Activated T-helper 17 cell treated with anti-CD3 and anti-CD28 coated beads, Interleukin-2, amount 50 U/mL, for 72 hours (primary cell): ENCODE results near the gene TBX15. TPM values are rescaled to one million over a fixed set of nuclear protein-coding genes. Genes with fewer than 3 reads are reported as not detected.
"Not testable (repeated sequence)": the region's sequence is repeated elsewhere in the genome, so short reads cannot be mapped to it uniquely, and the experiment has no call there.

Source experiments
- ATAC-seq: fragments of 150-1000 bp; cut with Tn5 transposase; replicated peaks from 2 replicates; pipeline ENCODE4 v1.10.0; 2021; ENCODE audit warnings: mild to moderate bottlenecking, moderate library complexity
- H3K27ac Mint-ChIP-seq: one replicate; pipeline ENCODE4 v1.8.0; 2022; ENCODE audit warnings: mixed read lengths
- H3K27me3 Mint-ChIP-seq: one replicate; pipeline ENCODE4 v1.8.0; 2022; ENCODE audit warnings: mixed read lengths
- H3K36me3 Mint-ChIP-seq: one replicate; pipeline ENCODE4 v1.8.0; 2022; ENCODE audit warnings: low read depth, mild to moderate bottlenecking, mixed read lengths
- H3K4me1 Mint-ChIP-seq: one replicate; pipeline ENCODE4 v1.8.0; 2022; ENCODE audit warnings: mixed read lengths
- H3K4me3 Mint-ChIP-seq: one replicate; pipeline ENCODE4 v1.8.0; 2022; ENCODE audit warnings: mild to moderate bottlenecking, mixed read lengths
- H3K9me3 Mint-ChIP-seq: one replicate; pipeline ENCODE4 v1.8.0; 2022; ENCODE audit warnings: mixed read lengths
- total RNA-seq, 2 donors: library from RNA; stranded (reverse); gene quantifications; one replicate each; pipeline ENCODE4 v1.2.3, GENCODE V29; 2022

The TBX15 gene
- total RNA-seq, 2 donors from 2014 or later = not detected

GRCh38 chr1:118920124-118920717 is 67.9 kb downstream of the TBX15 start:
- no peaks in the 10 kb centered on the region for H3K36me3 Mint-ChIP-seq
- no peak overlapping the region for H3K27ac Mint-ChIP-seq

GRCh38 chr1:118918940-118919259 is 69.2 kb downstream of the TBX15 start:
- no peak for ATAC-seq
- Mint-ChIP-seq H3K4me1 (no peaks in the 10 kb centered on the region), H3K27ac (no peak overlapping the region), H3K4me3 (no peak overlapping the region), H3K27me3 (peaks cover 11% of the 10 kb centered on the region), H3K36me3 (no peaks in the 10 kb centered on the region), H3K9me3 (peaks cover 13% of the 10 kb centered on the region)

More at GRCh38 chr1:118920124-118920717, 67.9 kb downstream of the TBX15 start:
- Mint-ChIP-seq H3K4me3 (no peak overlapping the region), H3K27me3 (peaks cover 11% of the 10 kb centered on the region), H3K4me1 (no peaks in the 10 kb centered on the region), H3K9me3 (peaks cover 16% of the 10 kb centered on the region)
- ATAC-seq = no peak

- no peak for ATAC-seq
- Mint-ChIP-seq H3K36me3 (no peaks in the 10 kb centered on the region), H3K4me1 (no peaks in the 10 kb centered on the region), H3K4me3 (no peak overlapping the region), H3K27me3 (peaks cover 11% of the 10 kb centered on the region), H3K9me3 (peaks cover 13% of the 10 kb centered on the region), H3K27ac (no peak overlapping the region)
Measured at GRCh38 chr1:118918230-118918939, 69.8 kb downstream of the TBX15 start.

- not testable (repeated sequence) for H3K4me1 Mint-ChIP-seq, H3K36me3 Mint-ChIP-seq, H3K4me3 Mint-ChIP-seq, H3K27ac Mint-ChIP-seq, ATAC-seq
- Mint-ChIP-seq H3K27me3 (peaks cover 11% of the 10 kb centered on the region), H3K9me3 (peaks cover 13% of the 10 kb centered on the region)
Measured at GRCh38 chr1:118916346-118916745, 71.8 kb downstream of the TBX15 start.

GRCh38 chr1:118914379-118915161 is 73.6 kb downstream of the TBX15 start:
- no peak overlapping the region for H3K4me3 Mint-ChIP-seq
- no peaks in the 10 kb centered on the region for H3K36me3 Mint-ChIP-seq
- peaks cover 4% of the 10 kb centered on the region for H3K27me3 Mint-ChIP-seq
- no peak for ATAC-seq
- no peaks in the 10 kb centered on the region for H3K4me1 Mint-ChIP-seq
- H3K27ac Mint-ChIP-seq = no peak overlapping the region
- H3K9me3 Mint-ChIP-seq = peaks cover 5% of the 10 kb centered on the region

GRCh38 chr1:118913818-118914217 is 74.3 kb downstream of the TBX15 start:
- Mint-ChIP-seq H3K4me3 (no peak overlapping the region), H3K36me3 (no peaks in the 10 kb centered on the region), H3K4me1 (no peaks in the 10 kb centered on the region), H3K27ac (no peak overlapping the region), H3K9me3 (peaks cover 5% of the 10 kb centered on the region), H3K27me3 (peaks cover 5% of the 10 kb centered on the region)
- no peak for ATAC-seq

- H3K36me3 Mint-ChIP-seq = no peaks in the 10 kb centered on the region
- no peak for ATAC-seq
- H3K27me3 Mint-ChIP-seq = peaks cover 5% of the 10 kb centered on the region
- H3K9me3 Mint-ChIP-seq = peaks cover 5% of the 10 kb centered on the region
- H3K4me1 Mint-ChIP-seq = no peaks in the 10 kb centered on the region
- no peak overlapping the region for H3K4me3 Mint-ChIP-seq
- H3K27ac Mint-ChIP-seq = no peak overlapping the region
Measured at GRCh38 chr1:118912574-118912973, 75.6 kb downstream of the TBX15 start.

- Mint-ChIP-seq H3K4me3 (no peak overlapping the region), H3K4me1 (no peaks in the 10 kb centered on the region), H3K27ac (no peak overlapping the region), H3K27me3 (peaks cover 5% of the 10 kb centered on the region), H3K36me3 (no peaks in the 10 kb centered on the region), H3K9me3 (peaks cover 5% of the 10 kb centered on the region)
- no peak for ATAC-seq
Measured at GRCh38 chr1:118911571-118911970, 76.6 kb downstream of the TBX15 start.

GRCh38 chr1:118907466-118907865 is 80.7 kb downstream of the TBX15 start:
- no peaks in the 10 kb centered on the region for H3K4me1 Mint-ChIP-seq
- H3K9me3 Mint-ChIP-seq = peaks cover 5% of the 10 kb centered on the region
- H3K27me3 Mint-ChIP-seq = peaks cover 5% of the 10 kb centered on the region
- H3K36me3 Mint-ChIP-seq = no peaks in the 10 kb centered on the region
- ATAC-seq = no peak
- no peak overlapping the region for H3K4me3 Mint-ChIP-seq
- H3K27ac Mint-ChIP-seq = no peak overlapping the region

- H3K4me1 Mint-ChIP-seq = no peaks in the 10 kb centered on the region
- no peaks in the 10 kb centered on the region for H3K36me3 Mint-ChIP-seq
Measured at GRCh38 chr1:118905671-118906070, 82.5 kb downstream of the TBX15 start.

GRCh38 chr1:118905196-118905595 is 82.9 kb downstream of the TBX15 start:
- H3K4me1 Mint-ChIP-seq = no peaks in the 10 kb centered on the region
- no peak overlapping the region for H3K27ac Mint-ChIP-seq
- H3K36me3 Mint-ChIP-seq = no peaks in the 10 kb centered on the region
- no peak overlapping the region for H3K4me3 Mint-ChIP-seq
- peaks cover 5% of the 10 kb centered on the region for H3K9me3 Mint-ChIP-seq
- peaks cover 5% of the 10 kb centered on the region for H3K27me3 Mint-ChIP-seq
- ATAC-seq = no peak

More at GRCh38 chr1:118905671-118906070, 82.5 kb downstream of the TBX15 start:
- no peak for ATAC-seq
- H3K27me3 Mint-ChIP-seq = peaks cover 5% of the 10 kb centered on the region
- peaks cover 5% of the 10 kb centered on the region for H3K9me3 Mint-ChIP-seq
- H3K27ac Mint-ChIP-seq = no peak overlapping the region
- no peak overlapping the region for H3K4me3 Mint-ChIP-seq

GRCh38 chr1:118902711-118903191 is 85.4 kb downstream of the TBX15 start:
- ATAC-seq = no peak
- no peaks in the 10 kb centered on the region for H3K27me3 Mint-ChIP-seq
- H3K9me3 Mint-ChIP-seq = no peaks in the 10 kb centered on the region
- H3K27ac Mint-ChIP-seq = no peak overlapping the region
- no peak overlapping the region for H3K4me3 Mint-ChIP-seq
- no peaks in the 10 kb centered on the region for H3K36me3 Mint-ChIP-seq
- H3K4me1 Mint-ChIP-seq = no peaks in the 10 kb centered on the region

- no peaks in the 10 kb centered on the region for H3K27me3 Mint-ChIP-seq
- H3K9me3 Mint-ChIP-seq = no peaks in the 10 kb centered on the region
- H3K27ac Mint-ChIP-seq = no peak overlapping the region
- H3K36me3 Mint-ChIP-seq = no peaks in the 10 kb centered on the region
- no peak for ATAC-seq
- no peak overlapping the region for H3K4me3 Mint-ChIP-seq
- H3K4me1 Mint-ChIP-seq = no peaks in the 10 kb centered on the region
Measured at GRCh38 chr1:118902299-118902698, 85.8 kb downstream of the TBX15 start.

GRCh38 chr1:118900643-118901440 is 87.3 kb downstream of the TBX15 start:
- Mint-ChIP-seq H3K4me3 (no peak overlapping the region), H3K4me1 (no peaks in the 10 kb centered on the region), H3K9me3 (no peaks in the 10 kb centered on the region), H3K36me3 (no peaks in the 10 kb centered on the region), H3K27me3 (no peaks in the 10 kb centered on the region), H3K27ac (no peak overlapping the region)
- ATAC-seq = no peak
